Measurements from ENCODE around the gene TSC22D3. TPM values are rescaled to one million over a fixed set of nuclear protein-coding genes. Genes with fewer than 3 reads are reported as not detected.

The TSC22D3 gene
- total RNA-seq, 2 experiments from 2014 or later: 29.3 to 35.6 TPM

DNA sequence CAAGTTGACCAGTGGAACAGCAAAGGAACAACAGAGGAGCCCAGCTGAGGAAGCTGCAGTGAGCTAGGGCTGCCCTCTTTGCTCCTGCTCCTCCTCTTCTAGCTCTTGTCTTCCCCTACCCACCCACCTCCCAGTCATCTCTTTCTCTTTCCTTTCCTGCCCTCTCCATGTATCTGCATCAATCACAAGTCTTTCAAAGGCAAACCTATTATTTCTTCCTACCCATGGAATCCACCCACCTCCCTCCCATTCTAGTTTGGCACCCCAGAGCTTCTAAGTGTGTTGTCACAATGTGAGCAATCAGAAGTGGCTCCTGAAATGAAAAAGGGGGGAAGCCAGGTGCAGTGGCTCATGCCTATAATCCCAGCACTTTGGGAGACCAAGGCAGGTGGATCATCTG, 69.3 kb downstream of the TSC22D3 start:
- Histone ChIP-seq H3K4me1 (ENCODE audit: insufficient read depth, low read length, poor library complexity, severe bottlenecking) (peaks cover 21% of the 10 kb centered on the region), H3K9me2 (ENCODE audit: insufficient read depth, low read length) (no peaks in the 10 kb centered on the region), H3K36me3 (ENCODE audit: insufficient read depth, low read length) (no peaks in the 10 kb centered on the region), H3K9me3 (ENCODE audit: low read length) (no peaks in the 10 kb centered on the region), H3K27ac (ENCODE audit: low read depth, low read length, poor library complexity, severe bottlenecking) (no peak overlapping the region), H3K79me2 (ENCODE audit: insufficient read depth, low read depth, low read length) (no peaks in the 10 kb centered on the region), H4K20me1 (ENCODE audit: insufficient read depth, low read length) (no peaks in the 10 kb centered on the region), H2AFZ (ENCODE audit: low read length) (no peak overlapping the region), H3K4me3 (ENCODE audit: low read depth, low read length, poor library complexity, severe bottlenecking) (no peak overlapping the region), H3K4me2 (ENCODE audit: low read length) (no peak overlapping the region)
- no TSS peak for BruUV-seq (replicated peaks)
- no peak for DNase-seq (ENCODE audit: low spot score)
- ChIA-PET POLR2A (interaction anchor here (1.1 kb wide), 2 partner anchors 9 to 29 kb away, joined by 3 to 4 read pairs; no protein-coding TSS in a partner anchor), CTCF (ENCODE audit: unreplicated experiment) (no interaction called here)
- intact Hi-C loops (cut with micrococcal nuclease; ENCODE audit: unreplicated experiment): no loop called here
- TF ChIP-seq, protein P1, sequence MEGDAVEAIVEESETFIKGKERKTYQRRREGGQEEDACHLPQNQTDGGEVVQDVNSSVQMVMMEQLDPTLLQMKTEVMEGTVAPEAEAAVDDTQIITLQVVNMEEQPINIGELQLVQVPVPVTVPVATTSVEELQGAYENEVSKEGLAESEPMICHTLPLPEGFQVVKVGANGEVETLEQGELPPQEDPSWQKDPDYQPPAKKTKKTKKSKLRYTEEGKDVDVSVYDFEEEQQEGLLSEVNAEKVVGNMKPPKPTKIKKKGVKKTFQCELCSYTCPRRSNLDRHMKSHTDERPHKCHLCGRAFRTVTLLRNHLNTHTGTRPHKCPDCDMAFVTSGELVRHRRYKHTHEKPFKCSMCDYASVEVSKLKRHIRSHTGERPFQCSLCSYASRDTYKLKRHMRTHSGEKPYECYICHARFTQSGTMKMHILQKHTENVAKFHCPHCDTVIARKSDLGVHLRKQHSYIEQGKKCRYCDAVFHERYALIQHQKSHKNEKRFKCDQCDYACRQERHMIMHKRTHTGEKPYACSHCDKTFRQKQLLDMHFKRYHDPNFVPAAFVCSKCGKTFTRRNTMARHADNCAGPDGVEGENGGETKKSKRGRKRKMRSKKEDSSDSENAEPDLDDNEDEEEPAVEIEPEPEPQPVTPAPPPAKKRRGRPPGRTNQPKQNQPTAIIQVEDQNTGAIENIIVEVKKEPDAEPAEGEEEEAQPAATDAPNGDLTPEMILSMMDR (conservative IDR thresholded peaks at IDR 0.05; ENCODE audit: low read length): no peak
- TF ChIP-seq EZH2phosphoT487 (IDR thresholded peaks at IDR 0.05; ENCODE audit: borderline replicate concordance, low read depth, low read length): no peak

DNA sequence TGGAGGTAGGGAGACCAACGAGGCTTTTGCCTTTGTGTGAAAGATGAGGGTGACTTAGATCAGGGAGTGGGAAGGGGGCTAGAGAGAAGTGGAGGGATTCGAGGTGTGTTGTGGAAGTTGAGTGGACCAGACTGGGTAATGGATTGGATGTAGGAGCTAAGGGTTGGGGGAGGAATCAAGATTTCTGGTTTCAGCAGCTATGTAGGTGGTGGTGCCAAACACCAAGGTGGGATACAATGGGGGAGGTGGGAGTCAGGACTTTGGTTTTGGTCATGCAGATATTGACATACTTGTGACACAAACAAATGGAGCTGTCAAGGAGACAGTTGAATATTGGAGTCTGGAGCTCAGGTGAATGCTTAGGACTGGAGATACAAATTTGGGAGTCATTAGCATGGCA, 71.0 kb downstream of the TSC22D3 start:
- intact Hi-C loops (cut with micrococcal nuclease; ENCODE audit: unreplicated experiment): no loop called here
- CTCF ChIA-PET (ENCODE audit: unreplicated experiment): interaction anchor here (0.7 kb wide), 1 partner anchor 28 kb away, joined by 4 read pairs; no protein-coding TSS in a partner anchor

DNA sequence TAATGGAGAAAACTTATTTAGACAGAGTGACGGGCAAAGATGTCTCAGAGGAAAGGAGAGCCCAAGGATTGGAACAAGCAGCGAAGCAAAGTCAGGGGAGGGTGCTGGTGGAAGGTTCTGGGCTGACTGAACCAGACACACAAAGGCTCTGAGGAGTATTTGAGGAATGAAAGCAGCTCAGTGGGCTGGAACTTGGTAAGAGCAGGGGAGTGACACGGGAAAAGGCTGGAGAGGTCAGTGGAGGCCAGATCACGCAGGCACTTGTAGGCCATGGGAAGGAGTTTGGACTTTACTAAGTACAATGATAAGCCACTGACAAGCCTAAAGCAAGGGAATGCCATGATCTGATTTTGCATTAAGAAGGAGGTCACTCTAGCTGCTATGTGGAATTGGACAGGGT, 71.4 kb downstream of the TSC22D3 start:
- H3K9me3 ChIP-seq (ENCODE audit: low read length): no peaks in the 10 kb centered on the region
- BruUV-seq (replicated peaks): no TSS peak
- H3K36me3 ChIP-seq (ENCODE audit: insufficient read depth, low read length): no peaks in the 10 kb centered on the region
- CTCF ChIA-PET (ENCODE audit: unreplicated experiment): no interaction called here
- H3K4me3 ChIP-seq (ENCODE audit: low read depth, low read length, poor library complexity, severe bottlenecking): no peak overlapping the region
- no peaks in the 10 kb centered on the region for H3K9me2 ChIP-seq (ENCODE audit: insufficient read depth, low read length)
- no peaks in the 10 kb centered on the region for H4K20me1 ChIP-seq (ENCODE audit: insufficient read depth, low read length)
- no peak overlapping the region for H3K4me2 ChIP-seq (ENCODE audit: low read length)
- no peaks in the 10 kb centered on the region for H3K79me2 ChIP-seq (ENCODE audit: insufficient read depth, low read depth, low read length)
- no peak for DNase-seq (ENCODE audit: low spot score)
- no peak overlapping the region for H2AFZ ChIP-seq (ENCODE audit: low read length)
- TF ChIP-seq, protein P1 (conservative IDR thresholded peaks at IDR 0.05; ENCODE audit: low read length): no peak
- TF ChIP-seq EZH2phosphoT487 (IDR thresholded peaks at IDR 0.05; ENCODE audit: borderline replicate concordance, low read depth, low read length): no peak
- no peak overlapping the region for H3K27ac ChIP-seq (ENCODE audit: low read depth, low read length, poor library complexity, severe bottlenecking)
- POLR2A ChIA-PET: interaction anchor here (0.6 kb wide), 1 partner anchor 78 kb away, joined by 6 read pairs; no protein-coding TSS in a partner anchor
- H3K4me1 ChIP-seq (ENCODE audit: insufficient read depth, low read length, poor library complexity, severe bottlenecking): peaks cover 29% of the 10 kb centered on the region
- intact Hi-C loops (cut with micrococcal nuclease; ENCODE audit: unreplicated experiment): no loop called here

More for the DNA sequence above, 71.0 kb downstream of the TSC22D3 start:
- Histone ChIP-seq H3K4me3 (ENCODE audit: low read depth, low read length, poor library complexity, severe bottlenecking) (no peak overlapping the region), H3K27ac (ENCODE audit: low read depth, low read length, poor library complexity, severe bottlenecking) (no peak overlapping the region), H3K4me2 (ENCODE audit: low read length) (no peak overlapping the region), H3K9me3 (ENCODE audit: low read length) (no peaks in the 10 kb centered on the region), H3K4me1 (ENCODE audit: insufficient read depth, low read length, poor library complexity, severe bottlenecking) (peaks cover 27% of the 10 kb centered on the region), H3K36me3 (ENCODE audit: insufficient read depth, low read length) (no peaks in the 10 kb centered on the region), H2AFZ (ENCODE audit: low read length) (no peak overlapping the region), H3K9me2 (ENCODE audit: insufficient read depth, low read length) (no peaks in the 10 kb centered on the region), H4K20me1 (ENCODE audit: insufficient read depth, low read length) (no peaks in the 10 kb centered on the region), H3K79me2 (ENCODE audit: insufficient read depth, low read depth, low read length) (no peaks in the 10 kb centered on the region)
- TF ChIP-seq EZH2phosphoT487 (IDR thresholded peaks at IDR 0.05; ENCODE audit: borderline replicate concordance, low read depth, low read length): no peak
- TF ChIP-seq, protein P1 (conservative IDR thresholded peaks at IDR 0.05; ENCODE audit: low read length): no peak
- POLR2A ChIA-PET: interaction anchor here (0.6 kb wide), 1 partner anchor 78 kb away, joined by 6 read pairs; no protein-coding TSS in a partner anchor
- no TSS peak for BruUV-seq (replicated peaks)
- DNase-seq (ENCODE audit: low spot score): no peak
